Left renal pelvis (tissue), 4 donors: Measurements from ENCODE around the gene AMOT. TPM values are rescaled to one million over a fixed set of nuclear protein-coding genes. Genes with fewer than 3 reads are reported as not detected.

Source experiments
- DNase-seq, 4 donors: peaks; one replicate each; pipeline ENCODE4 v3.0.0-alpha.2; 2013; ENCODE audit warnings: low read depth in 4 of 4, low spot score in 3 of 4
- polyA plus RNA-seq, 4 donors: library from polyadenylated mRNA; unstranded; fragments of 120-200 nt; gene quantifications; one replicate each; pipeline ENCODE4 v1.2.1, GENCODE V29; 2013; ENCODE audit not compliant: insufficient read length in 4 of 4

The AMOT gene
- polyA plus RNA-seq, 4 donors = 46.5 to 72.5 (median 71.2) TPM

DNA sequence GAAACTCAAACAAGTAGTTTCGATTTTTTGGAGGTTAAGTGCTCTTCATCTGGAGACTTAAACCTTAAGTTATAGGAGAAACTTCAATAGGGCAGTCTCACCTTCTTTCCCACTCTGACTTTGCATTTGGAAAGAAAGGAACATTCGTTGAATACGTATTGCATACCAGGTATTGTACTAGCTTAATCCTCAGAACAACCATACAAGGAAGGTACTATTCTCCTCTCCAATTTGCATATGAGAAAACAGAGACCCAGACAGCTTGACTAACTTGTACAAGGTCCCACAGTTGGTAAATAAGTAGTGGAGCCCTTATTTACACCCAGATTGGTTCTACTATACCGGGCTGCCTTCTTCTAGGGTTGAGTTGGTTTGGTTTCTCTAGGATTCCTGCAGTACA, 32.6 kb downstream of the AMOT start:
- no peak for DNase-seq

GRCh38 chrX:112803060-112803459, 37.6 kb downstream of the AMOT start:
- DNase-seq = no peak

- DNase-seq = no peak
Measured at GRCh38 chrX:112802541-112802940, 38.1 kb downstream of the AMOT start.

GRCh38 chrX:112800971-112801775, 39.5 kb downstream of the AMOT start:
- no peak for DNase-seq

DNA sequence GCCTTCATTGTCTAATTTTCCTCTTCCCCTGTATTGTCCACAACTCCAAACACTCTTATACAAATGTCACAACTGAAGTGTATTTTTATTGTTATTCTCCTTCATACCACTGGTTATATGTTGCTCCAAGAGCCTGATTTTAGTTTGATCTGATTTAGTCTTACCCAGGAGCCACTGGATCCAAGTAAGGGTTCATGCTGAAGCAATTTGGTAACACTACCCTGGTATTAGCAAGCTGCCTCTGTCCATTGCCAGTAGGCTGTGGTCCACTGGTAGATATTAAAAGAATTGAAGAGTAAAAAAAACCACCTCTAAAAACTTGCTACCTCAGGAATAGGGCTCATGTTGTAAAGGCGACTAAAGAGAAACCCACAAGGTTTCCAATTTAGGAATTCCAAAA, 41.2 kb downstream of the AMOT start:
- no peak for DNase-seq

- DNase-seq = no peak
Measured at GRCh38 chrX:112798736-112799135, 41.9 kb downstream of the AMOT start.

GRCh38 chrX:112789931-112790330, 50.7 kb downstream of the AMOT start:
- DNase-seq = no peak

DNA sequence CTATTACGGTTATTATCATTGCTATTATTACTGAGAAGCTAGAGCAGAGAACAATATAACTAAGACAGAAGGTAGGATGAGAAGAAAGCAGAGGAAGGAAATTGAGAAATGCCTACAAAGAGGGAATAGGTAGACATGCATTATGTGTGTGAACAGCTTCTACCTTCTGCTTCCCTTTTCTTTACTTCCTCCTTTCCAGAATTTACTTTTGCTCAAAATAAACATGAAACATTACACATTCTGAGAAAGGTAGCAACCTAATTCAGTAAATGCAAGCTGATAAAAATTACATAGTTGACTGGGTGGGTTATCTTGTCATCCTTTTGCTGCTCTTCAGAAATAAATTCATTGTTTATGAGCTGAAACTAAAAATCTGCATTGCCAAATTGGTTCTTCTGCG, 54.6 kb downstream of the AMOT start:
- no peak for DNase-seq

DNA sequence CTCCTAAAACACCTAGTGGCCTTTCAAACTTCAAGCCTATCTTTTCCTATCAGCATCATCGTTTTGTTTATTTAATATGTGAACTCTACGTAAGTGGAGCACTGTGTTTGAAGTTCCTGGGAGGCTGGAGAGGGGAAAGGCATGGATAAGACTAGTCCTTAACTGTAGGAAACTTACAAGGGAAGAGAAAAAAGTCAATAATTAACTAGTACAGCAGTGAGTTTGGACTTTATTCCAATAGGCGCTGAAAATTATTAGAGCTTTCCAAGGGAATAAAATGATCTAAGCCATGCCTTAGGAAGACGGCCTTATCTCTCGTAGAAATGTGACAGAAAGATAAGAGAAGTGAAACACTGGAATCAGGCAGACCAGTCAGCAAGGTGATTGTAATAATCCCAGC, 55.3 kb downstream of the AMOT start:
- no peak for DNase-seq

GRCh38 chrX:112784692-112785091, 55.9 kb downstream of the AMOT start:
- DNase-seq = no peak

DNA sequence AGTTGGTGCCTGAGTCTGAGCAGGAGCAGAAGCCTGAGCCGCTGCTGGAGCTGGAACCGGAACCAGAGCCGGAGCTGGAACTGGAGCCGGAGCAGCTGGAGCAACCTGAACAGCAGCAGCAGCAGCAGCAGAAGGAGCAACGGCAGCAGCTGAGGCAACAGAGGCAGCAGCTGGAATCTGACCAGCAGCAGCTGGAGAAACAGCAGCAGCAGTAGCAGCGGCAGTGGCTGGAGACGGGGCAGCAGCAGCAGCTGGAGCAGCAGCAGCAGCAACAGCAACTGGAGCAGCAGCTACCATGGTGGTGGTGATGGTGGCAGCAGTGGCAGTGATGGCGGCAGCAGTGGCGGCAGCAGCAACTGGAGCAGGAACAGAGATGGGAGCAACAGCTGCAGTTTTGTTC, 61.5 kb downstream of the AMOT start:
- no peak for DNase-seq

- no peak for DNase-seq
Measured at GRCh38 chrX:112774651-112775293, 65.9 kb downstream of the AMOT start.

DNA sequence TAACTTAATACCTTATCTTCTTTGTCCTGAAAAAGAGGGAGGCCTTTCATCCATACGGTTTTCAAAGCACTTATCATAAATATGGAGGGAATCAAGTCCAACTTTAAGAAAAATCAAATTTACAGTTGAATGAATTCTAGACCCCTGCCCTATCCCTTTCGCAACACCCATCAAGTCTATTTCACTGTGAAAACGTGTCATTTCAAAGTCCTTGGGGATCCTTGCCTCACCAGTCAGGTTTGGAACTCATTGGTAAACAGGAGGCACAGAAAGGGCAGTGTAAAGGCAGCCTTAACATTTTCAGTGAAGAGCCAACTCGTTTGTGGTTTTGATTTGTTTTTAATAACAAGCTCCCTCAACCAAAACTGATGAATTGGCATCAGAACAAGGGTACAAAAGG, 66.5 kb downstream of the AMOT start:
- no peak for DNase-seq

- no peak for DNase-seq
Measured at GRCh38 chrX:112769034-112769433, 71.6 kb downstream of the AMOT start.

- DNase-seq = no peak
Measured at GRCh38 chrX:112768563-112768962, 72.1 kb downstream of the AMOT start.

DNA sequence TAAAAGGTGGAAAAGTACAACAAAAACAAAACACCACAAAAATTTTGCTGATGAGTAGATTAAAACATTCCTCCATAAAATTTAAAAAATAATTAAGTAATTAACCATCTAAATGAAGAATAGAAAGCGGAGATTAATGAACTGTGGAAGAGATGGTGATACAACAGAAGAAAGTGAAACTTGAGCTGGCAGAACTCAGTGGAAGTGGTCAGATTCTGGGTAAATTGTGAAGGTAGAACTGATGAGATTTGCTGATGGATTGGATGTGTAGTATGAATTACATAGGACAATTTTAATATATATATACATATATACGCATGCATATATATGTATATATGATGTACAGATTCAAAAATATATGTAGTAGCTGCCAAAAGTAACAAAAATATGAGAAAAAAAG, 73.9 kb downstream of the AMOT start:
- DNase-seq = no peak

GRCh38 chrX:112761242-112762207, 79.1 kb downstream of the AMOT start:
- no peak for DNase-seq

- no peak for DNase-seq
Measured at GRCh38 chrX:112760697-112761096, 79.9 kb downstream of the AMOT start.

DNA sequence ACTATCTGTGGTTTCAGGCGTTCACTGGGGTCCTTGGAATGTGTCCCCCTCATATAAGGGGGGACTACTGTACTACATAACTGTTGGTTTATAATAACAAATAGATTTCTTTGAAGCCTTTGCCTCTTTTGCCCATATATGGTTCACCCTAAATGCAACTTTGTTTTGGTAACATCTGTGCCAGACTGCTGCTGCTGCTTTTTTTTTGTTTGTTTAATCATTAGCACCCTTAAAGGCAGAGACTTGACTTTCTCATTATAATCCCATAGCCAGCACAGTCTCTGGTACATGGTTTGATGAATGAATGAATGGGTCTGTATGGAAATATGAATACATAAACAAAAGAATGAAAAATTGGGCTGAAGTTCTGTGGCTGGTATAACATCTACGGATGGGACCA, 80.7 kb downstream of the AMOT start:
- DNase-seq = no peak

GRCh38 chrX:112759512-112759911, 81.1 kb downstream of the AMOT start:
- DNase-seq = no peak

GRCh38 chrX:112757946-112758345, 82.7 kb downstream of the AMOT start:
- DNase-seq = no peak
